Esophagus muscularis mucosa (tissue), 4 donors: Measurements from ENCODE around the gene DBNL. TPM values are rescaled to one million over a fixed set of nuclear protein-coding genes. Genes with fewer than 3 reads are reported as not detected.
A peak's percentile ranks its signal among the peaks of the same experiment; 100 is the strongest.

ENCODE experiments used
- DNase-seq: peaks from one replicate; pipeline ENCODE4 v3.0.0-alpha.2; 2017; ENCODE audit errors: extremely low spot score
- H3K27ac ChIP-seq, 4 donors: fragments of 200-600 bp; sonication (generic); replicated peaks in 1 of 4; 1 replicate in 3 of 4; 2 replicates in 1 of 4; pipeline ENCODE4 v1.5.1; 2016 to 2019; ENCODE audit warnings: mild to moderate bottlenecking in 1 of 4
- H3K27me3 ChIP-seq, 4 donors: fragments of 200-600 bp; sonication (generic); one replicate each; pipeline versions ENCODE4 v1.5.1 to v1.6.0; 2016 to 2019
- H3K36me3 ChIP-seq, 4 donors: fragments of 200-600 bp; sonication (generic); one replicate each; pipeline ENCODE4 v1.5.1; 2016 to 2019
- H3K4me1 ChIP-seq, 4 donors: fragments of 200-600 bp; sonication (generic); one replicate each; pipeline ENCODE4 v1.5.1; 2016 to 2019
- H3K4me3 ChIP-seq, 4 donors: fragments of 200-600 bp; sonication (generic); 1 replicate in 2 of 4; 2 replicates in 2 of 4; pipeline ENCODE4 v1.5.1; 2016 to 2019; ENCODE audit warnings: mild to moderate bottlenecking in 4 of 4, moderate library complexity in 1 of 4
- H3K9me3 ChIP-seq, 4 donors: fragments of 200-600 bp; sonication (generic); 1 replicate in 3 of 4; 2 replicates in 1 of 4; pipeline ENCODE4 v1.5.1; 2016 to 2019
- CTCF ChIP-seq, 3 experiments: fragments of 200-600 bp in 2 of 3; fragments of 450-650 bp in 1 of 3; sonication (generic) in 2 of 3; IDR thresholded peaks; one replicate each; pipeline ENCODE4 v1.5.1; 2017 to 2019; ENCODE audit warnings: antibody characterized with exemption in 3 of 3, mild to moderate bottlenecking in 2 of 3, moderate library complexity in 1 of 3
- EP300 ChIP-seq: sonication (generic); formaldehyde crosslinking; IDR thresholded peaks from one replicate; pipeline ENCODE4 v1.6.1; 2017; ENCODE audit warnings: antibody characterized with exemption
- POLR2A ChIP-seq: fragments of 450-650 bp; IDR thresholded peaks from one replicate; pipeline ENCODE4 v1.6.1; 2017; ENCODE audit warnings: antibody characterized with exemption, moderate library complexity, mild to moderate bottlenecking, low read depth
- POLR2AphosphoS5 ChIP-seq, 2 donors: sonication (generic); formaldehyde crosslinking; IDR thresholded peaks; one replicate each; pipeline ENCODE4 v1.6.1; 2017; ENCODE audit warnings: antibody characterized with exemption in 2 of 2
- WGBS: methylation state at CpG from one replicate; pipeline ENCODE4 v1.1.5; 2018; 5-methylcytosine and 5-hydroxymethylcytosine counted together
- intact Hi-C: fragments of 100-400 bp; cut with DNase I; formaldehyde crosslinking; loops from one replicate; pipeline ENCODE4 v1.15.1; 2023
- total RNA-seq, 4 donors: library from RNA; depleted of rRNA; stranded (reverse); fragments of >200 nt; gene quantifications; one replicate each; pipeline versions ENCODE4 v1.1.0 to v1.2.1, GENCODE V29; 2016

DBNL gene
- total RNA-seq, 4 donors from 2014 or later = 93.9 to 122 (median 115) TPM

- H3K4me3 ChIP-seq = peak overlapping the region; percentile 48 to 72 (median 66)
- no peaks in the 10 kb centered on the region for H3K9me3 ChIP-seq
- no peak for DNase-seq
- intact Hi-C loops = no loop called here
- 59% methylated on average over 2 of the region's 2 CpGs for WGBS
- H3K36me3 ChIP-seq = peaks cover 0 to 45% (median 30%) of the 10 kb centered on the region in 4 donors
- no peak for TF ChIP-seq CTCF (IDR thresholded peaks at IDR 0.05)
- TF ChIP-seq EP300 = no peak
- TF ChIP-seq POLR2A = no peak
- TF ChIP-seq POLR2AphosphoS5 (IDR thresholded peaks at IDR 0.05) = no peak
- no peaks in the 10 kb centered on the region for H3K27me3 ChIP-seq
- H3K27ac ChIP-seq = peak overlapping the region; percentile 78 to 94 (median 90)
- H3K4me1 ChIP-seq = peaks cover 21 to 90% (median 68%) of the 10 kb centered on the region in 4 donors
Observed at GRCh38 chr7:44105832-44106231, 61.3 kb downstream of the DBNL start.

GRCh38 chr7:44106311-44107065 is 62.0 kb downstream of the DBNL start:
- DNase-seq = no peak
- TF ChIP-seq POLR2A = no peak
- no peak for TF ChIP-seq POLR2AphosphoS5 (IDR thresholded peaks at IDR 0.05)
- no peak for TF ChIP-seq EP300
- no peak for TF ChIP-seq CTCF (IDR thresholded peaks at IDR 0.05)
- intact Hi-C loops = no loop called here
- WGBS = 87% methylated on average over 7 of the region's 10 CpGs
- Histone ChIP-seq H3K9me3 (no peaks in the 10 kb centered on the region), H3K27ac (peak overlapping the region; percentile 78 to 94 (median 90)), H3K4me1 (peaks cover 21 to 85% (median 64%) of the 10 kb centered on the region in 4 donors), H3K4me3 (peak overlapping the region in 3 of 4 donors; percentile 65 to 72 (median 66)), H3K36me3 (peaks cover 0 to 52% (median 34%) of the 10 kb centered on the region in 4 donors), H3K27me3 (no peaks in the 10 kb centered on the region)

DNA sequence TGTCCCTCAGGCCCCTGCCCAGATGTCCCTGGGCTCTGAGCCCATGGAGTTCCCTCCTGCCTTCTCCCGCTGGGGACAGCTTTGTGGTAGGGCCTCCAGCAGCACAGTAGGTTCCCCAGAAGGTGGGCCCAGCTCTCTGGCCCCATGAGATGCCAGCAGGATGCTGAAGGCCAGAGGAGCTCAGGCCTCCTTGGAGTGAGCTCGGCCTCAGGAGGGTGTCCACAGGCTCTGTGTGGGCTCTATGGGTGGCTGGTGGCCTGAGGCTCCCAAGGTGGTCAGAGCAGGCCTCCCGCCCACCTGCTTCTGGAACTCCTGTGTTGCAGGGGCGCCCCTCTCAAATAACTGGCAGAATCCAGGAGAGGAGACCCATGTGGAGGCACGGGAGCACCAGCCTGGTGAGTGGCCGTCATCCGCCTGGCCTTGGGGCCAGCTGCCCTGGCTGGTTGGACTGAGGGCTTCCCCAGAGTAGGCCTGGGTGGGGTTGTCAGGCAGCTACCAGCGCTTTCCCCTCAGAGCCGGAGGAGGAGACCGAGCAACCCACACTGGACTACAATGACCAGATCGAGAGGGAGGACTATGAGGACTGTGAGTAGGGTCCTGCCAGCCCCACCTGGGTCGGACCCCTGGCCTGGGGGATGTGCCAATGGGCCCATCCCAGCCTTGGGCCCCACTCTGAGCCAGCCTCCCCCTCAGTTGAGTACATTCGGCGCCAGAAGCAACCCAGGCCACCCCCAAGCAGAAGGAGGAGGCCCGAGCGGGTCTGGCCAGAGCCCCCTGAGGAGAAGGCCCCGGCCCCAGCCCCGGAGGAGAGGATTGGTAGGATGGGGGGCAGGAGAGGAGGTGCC is 62.8 kb downstream of the DBNL start:
- no peaks in the 10 kb centered on the region for H3K9me3 ChIP-seq
- H3K36me3 ChIP-seq = peaks cover 0 to 60% (median 41%) of the 10 kb centered on the region in 4 donors
- H3K27ac ChIP-seq = peak overlapping the region; percentile 78 to 94 (median 90)
- peaks cover 21 to 79% (median 61%) of the 10 kb centered on the region in 4 donors for H3K4me1 ChIP-seq
- intact Hi-C loops = no loop called here
- WGBS = 82% methylated on average over 12 of the region's 18 CpGs
- H3K4me3 ChIP-seq = no peak overlapping the region
- H3K27me3 ChIP-seq = no peaks in the 10 kb centered on the region
- no peak for DNase-seq
- TF ChIP-seq POLR2AphosphoS5 (IDR thresholded peaks at IDR 0.05) = no peak
- TF ChIP-seq EP300 = no peak
- no peak for TF ChIP-seq POLR2A
- no peak for TF ChIP-seq CTCF (IDR thresholded peaks at IDR 0.05)

GRCh38 chr7:44107961-44108767 is 63.7 kb downstream of the DBNL start:
- H3K9me3 ChIP-seq = no peaks in the 10 kb centered on the region
- no peak for DNase-seq
- H3K27ac ChIP-seq = peak overlapping the region; percentile 19 to 94 (median 90)
- H3K36me3 ChIP-seq = peaks cover 0 to 69% (median 44%) of the 10 kb centered on the region in 4 donors
- TF ChIP-seq POLR2AphosphoS5 (IDR thresholded peaks at IDR 0.05) (no peak), CTCF (IDR thresholded peaks at IDR 0.05) (no peak), POLR2A (no peak), EP300 (no peak)
- no peak overlapping the region for H3K4me3 ChIP-seq
- peaks cover 21 to 75% (median 63%) of the 10 kb centered on the region in 4 donors for H3K4me1 ChIP-seq
- 94% methylated on average over 14 of the region's 21 CpGs for WGBS
- intact Hi-C loops = no loop called here
- H3K27me3 ChIP-seq = no peaks in the 10 kb centered on the region
